Kidney (tissue), 14 donors: ENCODE results near the gene FLT4. TPM values are rescaled to one million over a fixed set of nuclear protein-coding genes. Genes with fewer than 3 reads are reported as not detected.

Source experiments
- DNase-seq, 5 donors: peaks; one replicate each; pipeline ENCODE4 v3.0.0-alpha.2; 2013 to 2020
- FAIRE-seq: peaks from 2 replicates; lab custom pipeline; 2012; peaks lifted over from hg19 to GRCh38; lab: Jason Lieb, UNC
- H3K27ac ChIP-seq, 2 donors: one replicate each; pipeline ENCODE4 v1.7.0; 2013; ENCODE audit warnings: low read depth in 2 of 2, low read length in 2 of 2, inconsistent platforms in 1 of 2
- H3K27me3 ChIP-seq: one replicate; pipeline ENCODE4 v1.7.1; 2013; ENCODE audit warnings: low read length, inconsistent platforms; ENCODE audit not compliant: control insufficient read depth, insufficient read depth
- H3K36me3 ChIP-seq, 3 donors: one replicate each; pipeline versions ENCODE4 v1.7.0 to v1.7.1; 2013; ENCODE audit warnings: low read length in 3 of 3, control low read depth in 1 of 3, inconsistent platforms in 1 of 3; ENCODE audit not compliant: insufficient read depth in 3 of 3, control insufficient read depth in 2 of 3
- H3K4me1 ChIP-seq, 3 donors: one replicate each; pipeline versions ENCODE4 v1.7.0 to v1.7.1; 2013; ENCODE audit warnings: low read length in 3 of 3, inconsistent platforms in 1 of 3, low read depth in 1 of 3; ENCODE audit not compliant: control insufficient read depth in 2 of 3, insufficient read depth in 2 of 3
- H3K4me3 ChIP-seq, 3 donors: one replicate each; pipeline versions ENCODE4 v1.7.0 to v1.8.1; 2013; ENCODE audit warnings: low read length in 3 of 3, control low read depth in 1 of 3, inconsistent platforms in 1 of 3
- H3K9ac ChIP-seq, 3 donors: one replicate each; pipeline versions ENCODE4 v1.7.0 to v1.7.1; 2013; ENCODE audit warnings: low read length in 3 of 3, control low read depth in 1 of 3, inconsistent platforms in 1 of 3
- H3K9me3 ChIP-seq, 3 donors: one replicate each; pipeline versions ENCODE4 v1.7.0 to v1.7.1; 2013; ENCODE audit warnings: low read length in 3 of 3, control low read depth in 1 of 3, inconsistent platforms in 1 of 3; ENCODE audit not compliant: control insufficient read depth in 2 of 3, insufficient read depth in 1 of 3
- intact Hi-C: fragments of 100-400 bp; cut with DNase I; formaldehyde crosslinking; loops from one replicate; pipeline ENCODE4 v1.11.1; 2022
- polyA plus RNA-seq: library from polyadenylated mRNA; stranded (reverse); fragments of 350-450 nt; fragmentation: Illumina TruSeq; extraction: RNeasy Lipid Tissue Mini Kit (QIAGEN cat#74804); gene quantifications from one replicate; pipeline ENCODE4 v1.2.3, GENCODE V29; 2014; ENCODE audit warnings: low read depth, low replicate concordance; ENCODE audit not compliant: insufficient read depth
- total RNA-seq: library from RNA; stranded (reverse); fragmentation: NEBNext Ultra II Directional; extraction: Animal tissue kit (Norgen Biotek cat#: 25700); gene quantifications from one replicate; pipeline ENCODE4 v1.2.1, GENCODE V29; 2021
- TF ChIP-seq, protein P1 (sequence below): IDR thresholded peaks from 3 replicates; pipeline ENCODE4 v1.5.1; 2012; ENCODE audit warnings: mild to moderate bottlenecking, moderate library complexity, borderline replicate concordance; ENCODE audit not compliant: insufficient read depth; ENCODE audit errors: extremely low read depth
- donor health status: control.
- donor health status: control.
- donor health status: control.
- donor health status: control.
- donor health status: control.
- donor health status: DM: yes; HTN: yes; CAD: no.
- donor health status: Normal renal cell carcinoma (clear cell type).

FLT4 gene
- total and polyA plus RNA-seq, 2 donors from 2014 or later, result 6.9 to 29.4 TPM

GRCh38 chr5:180583738-180584137 is 65.7 kb downstream of the FLT4 start:
- TF ChIP-seq, protein P1, sequence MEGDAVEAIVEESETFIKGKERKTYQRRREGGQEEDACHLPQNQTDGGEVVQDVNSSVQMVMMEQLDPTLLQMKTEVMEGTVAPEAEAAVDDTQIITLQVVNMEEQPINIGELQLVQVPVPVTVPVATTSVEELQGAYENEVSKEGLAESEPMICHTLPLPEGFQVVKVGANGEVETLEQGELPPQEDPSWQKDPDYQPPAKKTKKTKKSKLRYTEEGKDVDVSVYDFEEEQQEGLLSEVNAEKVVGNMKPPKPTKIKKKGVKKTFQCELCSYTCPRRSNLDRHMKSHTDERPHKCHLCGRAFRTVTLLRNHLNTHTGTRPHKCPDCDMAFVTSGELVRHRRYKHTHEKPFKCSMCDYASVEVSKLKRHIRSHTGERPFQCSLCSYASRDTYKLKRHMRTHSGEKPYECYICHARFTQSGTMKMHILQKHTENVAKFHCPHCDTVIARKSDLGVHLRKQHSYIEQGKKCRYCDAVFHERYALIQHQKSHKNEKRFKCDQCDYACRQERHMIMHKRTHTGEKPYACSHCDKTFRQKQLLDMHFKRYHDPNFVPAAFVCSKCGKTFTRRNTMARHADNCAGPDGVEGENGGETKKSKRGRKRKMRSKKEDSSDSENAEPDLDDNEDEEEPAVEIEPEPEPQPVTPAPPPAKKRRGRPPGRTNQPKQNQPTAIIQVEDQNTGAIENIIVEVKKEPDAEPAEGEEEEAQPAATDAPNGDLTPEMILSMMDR, result no peak
- Histone ChIP-seq H3K27ac (no peak overlapping the region), H3K9me3 (peaks cover 0 to 3% (median 0%) of the 10 kb centered on the region in 3 donors), H3K4me1 (no peaks in the 10 kb centered on the region), H3K4me3 (no peak overlapping the region), H3K9ac (no peak overlapping the region), H3K27me3 (no peaks in the 10 kb centered on the region), H3K36me3 (no peaks in the 10 kb centered on the region)
- FAIRE-seq, result no peak
- intact Hi-C loops, result no loop called here
- no peak for DNase-seq

GRCh38 chr5:180580681-180581080 is 68.7 kb downstream of the FLT4 start:
- Histone ChIP-seq H3K36me3 (peaks cover 3 to 6% (median 4%) of the 10 kb centered on the region in 3 donors), H3K27me3 (no peaks in the 10 kb centered on the region), H3K9ac (no peak overlapping the region), H3K4me1 (no peaks in the 10 kb centered on the region), H3K4me3 (no peak overlapping the region), H3K9me3 (peaks cover 0 to 3% (median 0%) of the 10 kb centered on the region in 3 donors), H3K27ac (no peak overlapping the region)
- FAIRE-seq, result no peak
- peak in 2 of 5 donors; percentile 67 to 78 for DNase-seq
- intact Hi-C loops, result no loop called here
- TF ChIP-seq, protein P1, result no peak

DNA sequence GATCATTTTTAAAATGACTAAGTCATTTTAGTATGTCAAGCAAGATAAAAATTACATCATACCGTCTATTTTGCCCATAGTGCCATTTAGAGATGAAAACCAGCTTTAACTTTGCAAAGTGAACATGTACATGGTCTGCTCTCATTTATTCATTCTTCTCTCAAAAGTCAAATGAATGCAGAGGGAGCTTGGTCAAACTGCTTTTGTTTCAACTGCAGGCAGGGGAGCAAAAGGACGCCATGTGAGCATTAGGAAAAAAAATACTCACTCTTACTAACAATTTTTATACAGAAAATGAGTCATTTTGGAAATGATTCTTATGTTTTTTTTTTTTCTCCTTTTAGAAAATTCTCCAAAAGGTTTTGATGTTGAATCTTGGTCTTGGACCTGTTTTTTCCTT is 73.8 kb downstream of the FLT4 start:
- no peak for DNase-seq
- no peak overlapping the region for H3K4me3 ChIP-seq
- H3K9ac ChIP-seq, result no peak overlapping the region
- no peaks in the 10 kb centered on the region for H3K27me3 ChIP-seq
- H3K27ac ChIP-seq, result no peak overlapping the region
- peaks cover 7 to 26% (median 14%) of the 10 kb centered on the region in 3 donors for H3K36me3 ChIP-seq
- TF ChIP-seq, protein P1, result no peak
- no peaks in the 10 kb centered on the region for H3K4me1 ChIP-seq
- no peak for FAIRE-seq
- no peaks in the 10 kb centered on the region for H3K9me3 ChIP-seq
- intact Hi-C loops, result no loop called here

GRCh38 chr5:180568914-180569313 is 80.5 kb downstream of the FLT4 start:
- intact Hi-C loops, result no loop called here
- Histone ChIP-seq H3K4me3 (no peak overlapping the region), H3K36me3 (peaks cover 12 to 31% (median 20%) of the 10 kb centered on the region in 3 donors), H3K4me1 (no peaks in the 10 kb centered on the region), H3K27me3 (no peaks in the 10 kb centered on the region), H3K9ac (no peak overlapping the region), H3K27ac (no peak overlapping the region), H3K9me3 (no peaks in the 10 kb centered on the region)
- DNase-seq (no peak), FAIRE-seq (no peak)
- TF ChIP-seq, protein P1, result no peak
